Naive thymus-derived CD4-positive, alpha-beta T cell (primary cell): ENCODE data around the gene ELAVL4. TPM values are rescaled to one million over a fixed set of nuclear protein-coding genes. Genes with fewer than 3 reads are reported as not detected.

Experiments used
- ATAC-seq: fragments of 150-1000 bp; cut with Tn5 transposase; 2 replicates; pipeline ENCODE4 v1.10.0; 2021; ENCODE audit warnings: mild to moderate bottlenecking, moderate library complexity
- CTCF ChIA-PET: fragments of 350-600 bp; sonication (Branson Sonifier 250); formaldehyde crosslinking; loops from one replicate; lab custom pipeline; 2021; ENCODE audit warnings: antibody characterized with exemption; lab: Charles Lee
- POLR2A ChIA-PET: fragments of 350-600 bp; sonication (Branson Sonifier 250); formaldehyde crosslinking; loops from one replicate; lab custom pipeline; 2021; ENCODE audit warnings: antibody characterized with exemption, inconsistent platforms; lab: Charles Lee
- DNase-seq, 9 donors: peaks; one replicate each; pipeline versions ENCODE4 v3.0.0 to v3.0.0-alpha.2; 2020 to 2022; ENCODE audit warnings: mixed read lengths in 1 of 9
- H3K27ac ChIP-seq: one replicate; pipeline ENCODE4 v1.7.0; 2013; ENCODE audit warnings: mild to moderate bottlenecking, low read depth, low read length, moderate library complexity
- H3K27me3 ChIP-seq, 2 donors: one replicate each; pipeline ENCODE4 v1.7.0; 2013; ENCODE audit warnings: low read length in 2 of 2, mild to moderate bottlenecking in 2 of 2, moderate library complexity in 2 of 2; ENCODE audit not compliant: control insufficient read depth in 2 of 2, insufficient read depth in 2 of 2
- H3K36me3 ChIP-seq, 3 experiments: 1 replicate in 2 of 3; 2 replicates in 1 of 3; pipeline ENCODE4 v1.7.0; 2013; ENCODE audit warnings: low read length in 3 of 3, mild to moderate bottlenecking in 3 of 3, moderate library complexity in 1 of 3; ENCODE audit not compliant: insufficient read depth in 3 of 3, control insufficient read depth in 2 of 3
- H3K4me1 ChIP-seq, 2 donors: one replicate each; pipeline ENCODE4 v1.7.0; 2013; ENCODE audit warnings: low read length in 2 of 2, mild to moderate bottlenecking in 2 of 2, moderate library complexity in 1 of 2; ENCODE audit not compliant: control insufficient read depth in 2 of 2, insufficient read depth in 2 of 2
- H3K4me3 ChIP-seq: 2 replicates; pipeline ENCODE4 v1.7.0; 2013; ENCODE audit warnings: mild to moderate bottlenecking, low read length
- H3K9me3 ChIP-seq, 3 experiments: 1 replicate in 2 of 3; 2 replicates in 1 of 3; pipeline ENCODE4 v1.7.0; 2013; ENCODE audit warnings: low read length in 3 of 3; ENCODE audit not compliant: control insufficient read depth in 2 of 3
- H3K27ac Mint-ChIP-seq, 9 donors: one replicate each; pipeline ENCODE4 v1.8.0; 2020 to 2022; ENCODE audit warnings: mixed read lengths in 9 of 9, mild to moderate bottlenecking in 8 of 9, moderate library complexity in 5 of 9, inconsistent platforms in 2 of 9
- H3K27me3 Mint-ChIP-seq, 5 donors: one replicate each; pipeline ENCODE4 v1.8.0; 2021 to 2022; ENCODE audit warnings: mixed read lengths in 5 of 5, mild to moderate bottlenecking in 1 of 5
- H3K36me3 Mint-ChIP-seq, 5 donors: one replicate each; pipeline ENCODE4 v1.8.0; 2020 to 2022; ENCODE audit warnings: mixed read lengths in 5 of 5, mild to moderate bottlenecking in 3 of 5, inconsistent platforms in 1 of 5
- H3K4me1 Mint-ChIP-seq, 7 donors: one replicate each; pipeline ENCODE4 v1.8.0; 2020 to 2022; ENCODE audit warnings: mixed read lengths in 7 of 7, mild to moderate bottlenecking in 3 of 7, inconsistent platforms in 1 of 7
- H3K4me3 Mint-ChIP-seq, 10 donors: one replicate each; pipeline ENCODE4 v1.8.0; 2020 to 2022; ENCODE audit warnings: mild to moderate bottlenecking in 10 of 10, mixed read lengths in 10 of 10, moderate library complexity in 6 of 10, inconsistent platforms in 2 of 10
- H3K9me3 Mint-ChIP-seq, 11 donors: one replicate each; pipeline ENCODE4 v1.8.0; 2020 to 2022; ENCODE audit warnings: mixed read lengths in 11 of 11, mild to moderate bottlenecking in 4 of 11, inconsistent platforms in 1 of 11, moderate library complexity in 1 of 11
- intact Hi-C, 2 donors: fragments of 100-400 bp; cut with micrococcal nuclease; formaldehyde crosslinking; loops; one replicate each; pipeline ENCODE4 v1.15.1; 2023
- polyA plus RNA-seq, 2 donors: library from polyadenylated mRNA; unstranded; fragments of 300-500 nt; fragmentation: Illumina TruSeq; gene quantifications; one replicate each; pipeline ENCODE4 v1.2.3, GENCODE V29; 2021
- total RNA-seq, 6 experiments: library from RNA in 5 of 6; stranded (reverse) in 5 of 6; gene quantifications; 1 replicate in 5 of 6; 2 replicates in 1 of 6; pipeline ENCODE4 v1.2.3 and lab custom pipeline; 2021 to 2026

ELAVL4 gene
- total and polyA plus RNA-seq, 7 experiments from 2014 or later, result 0.76 TPM; not detected in 6

- no peaks in the 10 kb centered on the region for H3K36me3 Mint-ChIP-seq
- Histone ChIP-seq H3K9me3 (no peaks in the 10 kb centered on the region), H3K27me3 (no peaks in the 10 kb centered on the region), H3K4me3 (no peak overlapping the region), H3K4me1 (no peaks in the 10 kb centered on the region), H3K36me3 (no peaks in the 10 kb centered on the region), H3K27ac (no peak overlapping the region)
- peaks cover 0 to 22% (median 0%) of the 10 kb centered on the region in 5 donors for H3K27me3 Mint-ChIP-seq
- CTCF ChIA-PET, result no interaction called here
- H3K9me3 Mint-ChIP-seq, result peaks cover 0 to 7% (median 0%) of the 10 kb centered on the region in 11 donors
- ATAC-seq (no peak), DNase-seq (no peak)
- POLR2A ChIA-PET, result no interaction called here
- no peak overlapping the region for H3K27ac Mint-ChIP-seq
- intact Hi-C loops, result no loop called here
- H3K4me3 Mint-ChIP-seq, result no peak overlapping the region
- H3K4me1 Mint-ChIP-seq, result no peaks in the 10 kb centered on the region
Measured at GRCh38 chr1:50084389-50084788, 24.3 kb upstream of the ELAVL4 start.

- H3K9me3 ChIP-seq, result no peaks in the 10 kb centered on the region
Measured at GRCh38 chr1:50091068-50091467, 17.7 kb upstream of the ELAVL4 start.

GRCh38 chr1:50095716-50096115 lies 13.0 kb upstream of the ELAVL4 start:
- Mint-ChIP-seq H3K9me3 (peaks cover 0 to 4% (median 0%) of the 10 kb centered on the region in 11 donors), H3K4me3 (no peak overlapping the region), H3K36me3 (no peaks in the 10 kb centered on the region), H3K27ac (no peak overlapping the region), H3K4me1 (no peaks in the 10 kb centered on the region), H3K27me3 (peaks cover 0 to 28% (median 6%) of the 10 kb centered on the region in 5 donors)
- Histone ChIP-seq H3K9me3 (no peaks in the 10 kb centered on the region), H3K4me1 (no peaks in the 10 kb centered on the region), H3K4me3 (no peak overlapping the region), H3K36me3 (no peaks in the 10 kb centered on the region), H3K27ac (no peak overlapping the region), H3K27me3 (no peaks in the 10 kb centered on the region)
- ATAC-seq (no peak), DNase-seq (no peak)
- intact Hi-C loops, result no loop called here
- ChIA-PET CTCF (no interaction called here), POLR2A (no interaction called here)

More at GRCh38 chr1:50091068-50091467, 17.7 kb upstream of the ELAVL4 start:
- no peak overlapping the region for H3K27ac Mint-ChIP-seq
- H3K36me3 Mint-ChIP-seq, result no peaks in the 10 kb centered on the region
- no peak for DNase-seq
- Histone ChIP-seq H3K4me3 (no peak overlapping the region), H3K4me1 (no peaks in the 10 kb centered on the region), H3K36me3 (no peaks in the 10 kb centered on the region), H3K27ac (no peak overlapping the region), H3K27me3 (no peaks in the 10 kb centered on the region)
- ChIA-PET POLR2A (no interaction called here), CTCF (no interaction called here)
- ATAC-seq, result no peak
- H3K4me3 Mint-ChIP-seq, result no peak overlapping the region
- H3K9me3 Mint-ChIP-seq, result peaks cover 0 to 4% (median 0%) of the 10 kb centered on the region in 11 donors
- intact Hi-C loops, result no loop called here
- H3K27me3 Mint-ChIP-seq, result peaks cover 0 to 31% (median under 1%) of the 10 kb centered on the region in 5 donors
- no peaks in the 10 kb centered on the region for H3K4me1 Mint-ChIP-seq

GRCh38 chr1:50097021-50097679 lies 11.6 kb upstream of the ELAVL4 start:
- Histone ChIP-seq H3K36me3 (no peaks in the 10 kb centered on the region), H3K27ac (no peak overlapping the region), H3K27me3 (no peaks in the 10 kb centered on the region), H3K9me3 (no peaks in the 10 kb centered on the region), H3K4me3 (no peak overlapping the region), H3K4me1 (no peaks in the 10 kb centered on the region)
- no peaks in the 10 kb centered on the region for H3K36me3 Mint-ChIP-seq
- H3K27me3 Mint-ChIP-seq, result peaks cover 0 to 23% (median 5%) of the 10 kb centered on the region in 5 donors
- H3K27ac Mint-ChIP-seq, result no peak overlapping the region
- no peak for DNase-seq
- intact Hi-C loops, result no loop called here
- ATAC-seq, result no peak
- H3K4me1 Mint-ChIP-seq, result no peaks in the 10 kb centered on the region
- no peak overlapping the region for H3K4me3 Mint-ChIP-seq
- POLR2A ChIA-PET, result no interaction called here
- peaks cover 0 to 2% (median 0%) of the 10 kb centered on the region in 11 donors for H3K9me3 Mint-ChIP-seq
- CTCF ChIA-PET, result no interaction called here

GRCh38 chr1:50097791-50098190 lies 10.9 kb upstream of the ELAVL4 start:
- H3K36me3 Mint-ChIP-seq, result no peaks in the 10 kb centered on the region
- no peak overlapping the region for H3K27ac ChIP-seq
- no peak overlapping the region for H3K4me3 Mint-ChIP-seq
- no peak overlapping the region for H3K27ac Mint-ChIP-seq
- no peak for ATAC-seq
- H3K27me3 Mint-ChIP-seq, result peaks cover 0 to 21% (median 5%) of the 10 kb centered on the region in 5 donors
- CTCF ChIA-PET, result no interaction called here
- H3K9me3 ChIP-seq, result no peaks in the 10 kb centered on the region
- peaks cover 0 to 2% (median 0%) of the 10 kb centered on the region in 11 donors for H3K9me3 Mint-ChIP-seq
- H3K4me1 ChIP-seq, result no peaks in the 10 kb centered on the region
- no peaks in the 10 kb centered on the region for H3K36me3 ChIP-seq
- POLR2A ChIA-PET, result no interaction called here
- no peak for DNase-seq
- intact Hi-C loops, result no loop called here
- no peak overlapping the region for H3K4me3 ChIP-seq
- H3K4me1 Mint-ChIP-seq, result no peaks in the 10 kb centered on the region
- no peaks in the 10 kb centered on the region for H3K27me3 ChIP-seq

- Mint-ChIP-seq H3K27me3 (peaks cover 0 to 16% (median 5%) of the 10 kb centered on the region in 5 donors), H3K9me3 (peaks cover 0 to 2% (median 0%) of the 10 kb centered on the region in 11 donors), H3K4me1 (no peaks in the 10 kb centered on the region), H3K27ac (no peak overlapping the region), H3K4me3 (no peak overlapping the region), H3K36me3 (no peaks in the 10 kb centered on the region)
- DNase-seq (no peak), ATAC-seq (no peak)
- Histone ChIP-seq H3K27me3 (peaks cover 0 to 2% of the 10 kb centered on the region in 2 donors), H3K27ac (no peak overlapping the region), H3K4me3 (no peak overlapping the region), H3K36me3 (no peaks in the 10 kb centered on the region), H3K4me1 (no peaks in the 10 kb centered on the region), H3K9me3 (no peaks in the 10 kb centered on the region)
- CTCF ChIA-PET, result no interaction called here
- intact Hi-C loops, result no loop called here
- POLR2A ChIA-PET, result no interaction called here
Measured at GRCh38 chr1:50098591-50099021, 10.1 kb upstream of the ELAVL4 start.

- peaks cover 0 to 2% (median 0%) of the 10 kb centered on the region in 11 donors for H3K9me3 Mint-ChIP-seq
- POLR2A ChIA-PET, result no interaction called here
- Histone ChIP-seq H3K4me1 (no peaks in the 10 kb centered on the region), H3K36me3 (no peaks in the 10 kb centered on the region), H3K9me3 (no peaks in the 10 kb centered on the region), H3K27me3 (peaks cover 0 to 3% of the 10 kb centered on the region in 2 donors), H3K27ac (no peak overlapping the region), H3K4me3 (no peak overlapping the region)
- no peak overlapping the region for H3K4me3 Mint-ChIP-seq
- H3K36me3 Mint-ChIP-seq, result no peaks in the 10 kb centered on the region
- H3K27ac Mint-ChIP-seq, result no peak overlapping the region
- H3K4me1 Mint-ChIP-seq, result no peaks in the 10 kb centered on the region
- H3K27me3 Mint-ChIP-seq, result peaks cover 0 to 15% (median 8%) of the 10 kb centered on the region in 5 donors
- intact Hi-C loops, result no loop called here
- CTCF ChIA-PET, result no interaction called here
- ATAC-seq (no peak), DNase-seq (no peak)
Measured at GRCh38 chr1:50099654-50100053, 9.1 kb upstream of the ELAVL4 start.
